GM10847 (cell line): ENCODE results near the gene RNF180.

Experiments
- POLR2A ChIP-seq: IDR thresholded peaks from 2 replicates; pipeline ENCODE4 v1.6.1; 2011; ENCODE audit not compliant: insufficient read length; ENCODE audit errors: extremely low read depth

Gene RNF180

GRCh38 chr5:64209353-64209752 is 43.7 kb downstream of the RNF180 start:
- TF ChIP-seq POLR2A = no peak

DNA sequence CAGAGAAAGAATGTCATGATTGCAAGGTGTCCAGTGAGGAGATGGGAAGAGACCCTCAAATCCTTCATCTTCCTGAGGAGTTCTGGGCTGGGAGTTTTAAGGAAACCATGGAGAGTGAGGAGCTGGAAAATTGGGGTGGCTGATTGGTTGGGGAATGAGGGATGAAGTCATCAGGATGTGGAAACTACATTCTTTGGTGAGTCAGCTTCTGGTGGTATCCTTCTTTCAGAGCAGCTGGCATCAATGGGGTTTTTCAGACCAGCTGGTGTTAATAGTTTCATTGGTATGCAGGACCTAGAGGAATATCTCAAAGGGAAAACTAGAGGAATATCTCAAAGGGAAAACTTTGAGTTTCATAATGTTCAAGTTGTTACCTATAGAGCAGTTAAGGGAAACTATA is 45.2 kb downstream of the RNF180 start:
- no peak for TF ChIP-seq POLR2A

DNA sequence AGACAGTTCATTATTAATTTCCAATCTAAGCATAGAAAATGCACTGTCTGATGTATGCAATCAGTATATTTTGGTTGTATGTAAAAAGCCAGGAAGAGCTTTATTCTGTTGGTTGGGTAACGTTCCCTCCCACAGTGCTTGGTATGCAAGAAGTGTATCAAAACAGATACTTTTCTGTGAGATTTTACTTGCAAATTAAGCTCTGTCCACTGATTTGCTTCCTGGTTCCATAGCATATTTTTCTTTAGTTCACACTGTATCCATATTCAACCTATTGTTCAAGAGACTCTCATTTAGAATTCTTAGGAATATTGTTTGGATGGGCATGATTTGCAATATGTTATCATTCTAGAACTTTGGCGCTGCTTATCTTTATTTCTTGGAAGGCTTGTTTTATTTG is 47.4 kb downstream of the RNF180 start:
- no peak for TF ChIP-seq POLR2A

GRCh38 chr5:64213531-64213930 is 47.9 kb downstream of the RNF180 start:
- no peak for TF ChIP-seq POLR2A

DNA sequence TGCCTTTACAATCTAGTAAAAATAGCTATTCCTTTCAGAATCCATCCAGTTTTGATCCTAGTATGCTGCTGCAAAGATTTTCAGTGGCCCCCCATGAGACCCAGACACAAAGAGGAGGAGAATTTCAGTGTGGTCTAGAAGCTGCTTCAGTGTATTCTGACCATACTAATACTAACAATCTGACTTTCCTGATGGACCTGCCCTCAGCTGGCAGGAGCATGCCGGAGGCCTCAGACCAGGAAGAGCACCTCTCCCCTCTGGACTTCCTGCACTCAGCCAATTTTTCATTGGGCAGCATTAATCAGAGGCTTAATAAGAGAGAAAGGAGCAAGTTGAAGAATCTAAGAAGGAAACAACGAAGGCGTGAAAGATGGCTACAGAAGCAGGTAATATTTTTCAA is 48.5 kb downstream of the RNF180 start:
- no peak for TF ChIP-seq POLR2A

GRCh38 chr5:64221911-64222310 is 56.3 kb downstream of the RNF180 start:
- no peak for TF ChIP-seq POLR2A

DNA sequence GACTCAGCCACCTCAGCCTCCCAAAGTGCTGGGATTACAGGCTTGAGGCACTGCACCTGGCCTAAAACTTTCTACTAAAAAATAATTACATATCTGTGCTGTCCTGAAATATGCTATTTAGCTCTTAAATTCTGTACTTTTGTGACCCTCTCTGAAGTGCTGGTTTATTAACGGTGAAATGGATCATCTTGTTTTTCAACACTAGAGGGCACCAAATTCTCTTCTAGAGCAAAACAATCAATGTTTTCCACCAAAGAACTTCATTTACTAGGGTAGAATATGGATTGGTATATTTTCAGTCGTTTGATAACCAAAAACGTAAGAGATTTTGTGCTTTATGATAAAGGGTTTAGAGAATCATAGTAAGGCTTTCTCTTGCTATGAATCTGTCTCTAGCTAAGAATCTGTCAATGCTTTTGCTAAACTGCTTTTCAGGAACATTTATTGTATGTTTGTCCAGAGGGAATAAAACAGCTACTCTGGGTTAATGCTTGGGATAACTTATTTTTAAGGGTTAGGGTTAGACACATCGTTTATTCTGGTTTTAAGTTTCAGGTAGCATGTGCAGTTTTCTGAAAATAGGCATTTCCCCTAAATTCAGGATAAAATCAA is 63.6 kb downstream of the RNF180 start:
- no peak for TF ChIP-seq POLR2A

DNA sequence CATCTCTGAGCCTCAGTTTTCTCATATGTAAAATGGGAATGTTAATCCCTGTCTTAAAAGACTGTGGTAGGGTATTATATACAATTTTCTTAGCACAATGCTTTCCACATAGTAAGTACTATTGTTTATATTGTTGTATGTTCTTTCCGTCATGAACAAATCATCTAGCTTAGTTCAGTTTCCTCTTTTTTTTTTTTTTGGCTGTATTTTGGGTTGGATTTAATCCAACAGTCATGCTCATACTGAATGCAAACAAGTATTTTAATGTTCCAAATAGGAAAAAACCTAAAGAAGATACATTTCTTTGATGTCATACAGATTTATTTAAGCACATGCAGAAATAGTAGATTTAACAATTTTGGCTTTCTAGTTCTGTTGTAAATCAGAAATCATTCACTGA is 95.1 kb downstream of the RNF180 start:
- TF ChIP-seq POLR2A = no peak

- TF ChIP-seq POLR2A = no peak
Observed at GRCh38 chr5:64269164-64269563, 103.5 kb downstream of the RNF180 start.

DNA sequence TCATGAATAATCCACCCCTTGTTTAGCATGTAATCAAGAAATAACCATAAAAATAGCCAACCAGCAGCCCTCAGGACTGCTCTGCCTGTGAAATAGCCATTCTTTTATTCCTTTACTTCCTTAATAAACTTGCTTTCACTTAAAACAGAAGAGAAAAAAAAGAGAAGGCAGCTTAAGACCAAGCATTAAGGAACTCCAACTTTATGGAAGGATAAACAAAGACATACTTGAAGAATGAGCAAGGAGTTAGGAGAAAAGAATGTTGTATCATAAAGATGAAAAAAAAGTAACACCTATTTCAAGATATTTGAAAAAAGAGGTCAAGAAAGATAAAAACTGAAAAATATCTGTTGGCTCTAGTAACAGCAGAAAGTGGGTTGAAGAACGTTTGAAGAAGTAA is 107.6 kb downstream of the RNF180 start:
- TF ChIP-seq POLR2A = no peak

DNA sequence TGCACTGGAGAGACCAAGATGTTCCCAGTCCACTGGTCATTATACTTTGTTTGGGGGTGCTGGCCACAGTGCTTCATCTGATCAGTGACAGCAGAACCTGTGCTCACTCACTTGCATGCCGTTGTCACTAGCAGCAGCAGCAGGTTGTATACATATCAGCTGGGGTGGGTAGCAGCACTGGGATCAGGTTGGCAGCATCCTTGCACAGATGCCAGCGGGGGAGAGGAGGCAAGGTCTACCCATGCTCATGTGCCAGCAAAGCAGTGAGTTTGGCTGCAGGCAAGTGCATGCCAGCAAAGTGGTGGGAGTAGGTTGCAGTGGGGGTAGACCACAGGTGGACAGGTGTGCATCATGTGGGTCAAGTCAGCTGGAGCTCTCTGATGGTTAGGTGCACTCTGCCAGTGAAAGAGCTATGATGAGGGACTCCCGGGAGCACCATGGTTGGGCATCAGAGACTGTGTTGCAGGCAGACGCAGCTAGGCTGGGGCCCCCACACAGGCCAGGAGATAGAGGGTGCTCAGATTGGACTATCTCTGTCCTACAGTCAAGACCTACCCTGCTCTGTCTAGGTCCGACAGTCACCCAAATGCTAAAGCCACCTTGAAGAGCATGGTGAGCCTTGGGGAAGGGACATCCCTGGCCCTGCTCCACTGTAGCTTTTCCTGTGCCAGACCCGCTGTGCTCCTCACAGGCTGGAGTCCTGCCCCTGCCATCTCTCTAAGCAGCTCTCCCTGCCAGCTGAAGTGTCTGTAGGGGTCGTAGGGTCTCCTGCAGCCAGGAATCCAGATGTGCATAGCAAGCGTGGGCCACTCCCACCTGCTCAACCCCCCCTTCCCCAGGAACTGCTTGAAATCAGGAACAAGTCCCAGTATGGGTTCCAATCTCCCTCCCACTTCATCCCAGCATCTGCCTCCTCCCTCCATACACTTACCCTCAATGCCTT is 119.8 kb downstream of the RNF180 start:
- TF ChIP-seq POLR2A = no peak

- TF ChIP-seq POLR2A = no peak
Observed at GRCh38 chr5:64286381-64286780, 120.7 kb downstream of the RNF180 start.

DNA sequence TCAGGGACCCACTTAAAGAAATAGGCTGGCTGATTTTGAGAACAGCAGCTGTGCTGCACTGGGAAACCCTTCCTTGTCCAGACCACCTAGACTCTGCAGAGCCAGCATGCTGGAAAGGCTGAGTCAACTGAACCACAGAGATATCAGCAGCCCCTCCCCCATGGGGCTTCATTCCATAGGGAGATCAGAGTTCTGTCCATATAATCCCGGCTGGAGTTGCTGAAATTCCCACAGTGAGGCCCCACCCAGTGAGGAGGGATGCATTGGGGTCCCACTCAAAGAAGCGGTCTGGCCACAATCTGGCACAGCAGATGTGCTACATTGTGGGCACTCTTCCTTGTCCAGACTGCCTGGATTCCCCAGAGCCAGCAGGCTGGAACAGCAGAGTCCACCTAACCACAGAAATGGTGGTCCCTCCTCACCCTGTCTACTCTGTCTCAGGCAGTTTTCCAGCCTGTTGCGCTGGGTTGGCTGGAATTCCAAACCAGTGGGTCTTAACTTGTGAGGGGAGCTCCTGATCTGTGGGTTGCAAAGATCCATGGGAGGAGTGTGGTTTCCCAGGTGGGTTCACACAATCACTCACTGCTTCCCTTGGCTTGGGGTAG is 127.1 kb downstream of the RNF180 start:
- TF ChIP-seq POLR2A = no peak

DNA sequence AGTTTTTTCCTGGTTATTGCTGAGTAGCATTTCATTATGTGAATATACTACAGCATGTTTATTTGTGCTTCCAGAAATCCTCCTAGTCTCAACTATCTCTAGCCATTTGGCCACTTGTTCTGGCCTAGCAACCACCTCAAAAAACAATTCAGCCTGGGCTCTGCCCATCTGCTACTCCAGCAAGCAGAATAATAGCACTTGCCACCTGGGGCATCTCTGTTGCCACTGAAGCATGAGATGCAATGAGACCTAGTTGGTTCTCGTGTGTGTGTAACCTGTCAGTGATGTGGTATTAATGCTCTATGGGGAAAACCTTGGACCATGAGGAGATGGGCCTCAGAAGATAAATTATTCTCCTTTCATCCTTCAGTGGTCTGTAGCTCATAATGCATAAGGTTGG is 129.5 kb downstream of the RNF180 start:
- no peak for TF ChIP-seq POLR2A

DNA sequence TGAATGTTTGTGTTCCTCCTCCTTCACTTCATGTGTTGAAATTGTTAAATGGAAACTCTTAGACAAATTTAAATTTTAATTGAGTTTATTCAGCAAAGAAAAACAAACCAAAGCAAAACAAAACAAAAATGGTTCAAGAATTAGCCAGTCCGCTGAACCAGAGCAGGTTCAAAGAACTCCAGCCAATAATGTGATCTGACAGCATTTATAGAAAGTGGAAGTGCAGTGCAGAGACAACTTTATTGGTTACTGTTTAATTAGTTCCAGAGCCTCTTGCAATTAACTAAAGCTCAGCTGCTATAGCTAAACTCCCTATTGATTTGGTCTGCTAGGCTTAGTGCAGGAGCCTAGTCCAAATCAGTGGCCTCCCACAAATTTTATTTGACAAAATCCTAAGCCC is 132.9 kb downstream of the RNF180 start:
- no peak for TF ChIP-seq POLR2A

GRCh38 chr5:64299805-64300204 is 134.2 kb downstream of the RNF180 start:
- no peak for TF ChIP-seq POLR2A

DNA sequence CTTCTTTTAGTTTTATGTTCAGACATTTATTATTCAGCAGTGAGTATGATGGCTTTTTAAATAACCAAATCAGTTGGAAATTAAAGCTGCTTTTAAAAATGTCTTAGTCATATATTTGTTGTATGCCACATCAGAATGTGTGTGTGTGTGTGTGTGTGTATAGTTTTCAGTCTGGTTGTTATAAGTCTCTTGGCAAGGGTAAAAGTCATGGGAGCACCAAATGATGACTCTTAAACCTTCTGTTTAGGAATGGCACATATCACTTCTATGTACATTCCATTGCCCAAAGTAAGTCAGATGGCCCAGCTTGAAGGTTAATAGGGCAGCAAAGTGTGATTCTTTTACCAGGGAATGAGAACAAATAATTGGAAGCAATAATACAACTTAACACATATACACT is 135.9 kb downstream of the RNF180 start:
- TF ChIP-seq POLR2A = no peak

DNA sequence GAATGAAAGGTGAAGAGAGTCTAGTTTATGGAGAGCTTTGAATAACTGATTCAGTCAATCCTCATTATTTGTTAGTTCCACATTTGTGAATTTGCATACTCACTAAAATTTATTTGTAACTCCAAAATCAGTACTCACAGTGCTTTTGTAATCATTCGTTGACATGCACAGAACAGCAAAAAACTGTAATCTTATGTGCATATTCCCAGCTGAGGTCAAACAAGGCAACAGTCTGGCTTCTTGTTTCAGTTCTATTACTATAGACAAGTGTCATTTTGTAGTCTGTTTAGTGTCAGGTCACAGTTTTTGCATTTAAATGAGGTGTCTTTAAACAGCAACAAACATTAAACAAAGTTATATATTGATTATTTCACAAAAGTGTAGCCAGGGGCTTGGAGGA is 142.5 kb downstream of the RNF180 start:
- TF ChIP-seq POLR2A = no peak
